ENCODE measurements around the gene WDR75.

The WDR75 gene

DNA sequence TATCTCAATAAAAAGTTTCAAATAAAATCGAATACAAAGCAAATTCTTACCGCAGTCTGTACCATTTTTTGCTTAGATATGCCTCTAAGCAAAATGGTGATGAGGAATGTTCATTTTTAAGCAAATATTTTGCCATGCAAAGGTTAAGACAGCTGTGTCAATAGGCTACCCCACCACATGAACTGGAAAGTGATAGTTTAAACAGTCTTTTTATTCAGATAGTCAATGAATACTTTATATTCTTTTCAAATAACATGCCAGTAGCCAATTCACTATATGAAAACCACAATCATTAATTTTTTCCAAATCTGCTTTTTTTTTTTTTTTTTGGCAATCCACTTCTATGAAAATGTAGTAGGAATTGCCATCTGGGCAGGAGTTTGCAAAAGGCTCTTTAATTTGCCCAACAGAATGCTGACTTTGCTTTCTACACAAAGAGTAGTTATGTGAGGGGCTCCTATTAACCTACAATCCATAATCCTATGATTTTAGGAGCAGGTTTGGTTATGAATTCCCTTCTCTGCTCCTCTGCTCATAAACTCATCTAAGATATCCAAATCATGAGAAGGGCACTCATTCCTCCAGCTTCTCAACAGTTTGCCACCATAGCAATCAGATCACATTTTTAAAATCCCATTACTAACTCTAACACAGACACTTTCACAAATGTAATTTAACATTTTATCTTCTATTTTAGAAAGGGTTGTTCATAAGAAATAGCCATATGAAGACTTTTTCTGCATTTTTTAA, 70.1 kb downstream of the WDR75 start:
- no peak overlapping the region for H3K4me3 ChIP-seq (IDR thresholded peaks at IDR 0.05; ENCODE audit: insufficient read depth, low read depth, low read length)
- H3K79me2 ChIP-seq (ENCODE audit: insufficient read depth, low read depth), result no peaks in the 10 kb centered on the region
- no peak overlapping the region for H2AFZ ChIP-seq (ENCODE audit: low read depth)
- H3K27ac ChIP-seq, result no peak overlapping the region
- H3K27me3 ChIP-seq (ENCODE audit: insufficient read depth, low read depth), result no peaks in the 10 kb centered on the region
- TF ChIP-seq, protein P1, sequence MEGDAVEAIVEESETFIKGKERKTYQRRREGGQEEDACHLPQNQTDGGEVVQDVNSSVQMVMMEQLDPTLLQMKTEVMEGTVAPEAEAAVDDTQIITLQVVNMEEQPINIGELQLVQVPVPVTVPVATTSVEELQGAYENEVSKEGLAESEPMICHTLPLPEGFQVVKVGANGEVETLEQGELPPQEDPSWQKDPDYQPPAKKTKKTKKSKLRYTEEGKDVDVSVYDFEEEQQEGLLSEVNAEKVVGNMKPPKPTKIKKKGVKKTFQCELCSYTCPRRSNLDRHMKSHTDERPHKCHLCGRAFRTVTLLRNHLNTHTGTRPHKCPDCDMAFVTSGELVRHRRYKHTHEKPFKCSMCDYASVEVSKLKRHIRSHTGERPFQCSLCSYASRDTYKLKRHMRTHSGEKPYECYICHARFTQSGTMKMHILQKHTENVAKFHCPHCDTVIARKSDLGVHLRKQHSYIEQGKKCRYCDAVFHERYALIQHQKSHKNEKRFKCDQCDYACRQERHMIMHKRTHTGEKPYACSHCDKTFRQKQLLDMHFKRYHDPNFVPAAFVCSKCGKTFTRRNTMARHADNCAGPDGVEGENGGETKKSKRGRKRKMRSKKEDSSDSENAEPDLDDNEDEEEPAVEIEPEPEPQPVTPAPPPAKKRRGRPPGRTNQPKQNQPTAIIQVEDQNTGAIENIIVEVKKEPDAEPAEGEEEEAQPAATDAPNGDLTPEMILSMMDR (conservative IDR thresholded peaks at IDR 0.05; ENCODE audit: low read depth, low read length), result no peak
- H3K36me3 ChIP-seq (ENCODE audit: insufficient read depth), result no peaks in the 10 kb centered on the region
- H4K20me1 ChIP-seq (ENCODE audit: insufficient read depth), result no peaks in the 10 kb centered on the region
- no peak overlapping the region for H3K4me2 ChIP-seq
- H3K4me1 ChIP-seq (ENCODE audit: low read depth, poor library complexity, severe bottlenecking), result no peaks in the 10 kb centered on the region
- H3K9ac ChIP-seq, result no peak overlapping the region

DNA sequence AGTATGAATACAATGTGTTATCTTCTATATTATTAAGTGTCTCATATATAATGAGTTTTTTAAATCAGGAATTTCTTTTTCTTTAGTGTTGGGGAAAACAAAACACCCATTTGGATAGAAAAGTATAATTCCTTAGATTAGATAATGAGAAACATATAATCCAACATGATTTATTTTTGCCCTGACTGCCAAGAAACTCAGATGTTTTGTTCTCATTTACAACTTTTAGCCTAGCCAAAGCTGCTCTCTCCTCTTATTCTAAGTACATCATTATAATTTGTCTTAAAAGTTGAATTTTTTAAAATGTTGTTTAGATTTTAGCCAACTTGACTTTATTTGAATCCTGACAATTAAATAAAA, 70.7 kb downstream of the WDR75 start:
- no peak overlapping the region for H3K9ac ChIP-seq
- no peaks in the 10 kb centered on the region for H3K4me1 ChIP-seq (ENCODE audit: low read depth, poor library complexity, severe bottlenecking)
- H3K27me3 ChIP-seq (ENCODE audit: insufficient read depth, low read depth), result no peaks in the 10 kb centered on the region
- no peaks in the 10 kb centered on the region for H3K79me2 ChIP-seq (ENCODE audit: insufficient read depth, low read depth)
- H4K20me1 ChIP-seq (ENCODE audit: insufficient read depth), result no peaks in the 10 kb centered on the region
- H2AFZ ChIP-seq (ENCODE audit: low read depth), result no peak overlapping the region
- H3K4me2 ChIP-seq, result no peak overlapping the region
- TF ChIP-seq, protein P1 (conservative IDR thresholded peaks at IDR 0.05; ENCODE audit: low read depth, low read length), result no peak
- no peak overlapping the region for H3K27ac ChIP-seq
- H3K36me3 ChIP-seq (ENCODE audit: insufficient read depth), result no peaks in the 10 kb centered on the region
- H3K4me3 ChIP-seq (IDR thresholded peaks at IDR 0.05; ENCODE audit: insufficient read depth, low read depth, low read length), result no peak overlapping the region

DNA sequence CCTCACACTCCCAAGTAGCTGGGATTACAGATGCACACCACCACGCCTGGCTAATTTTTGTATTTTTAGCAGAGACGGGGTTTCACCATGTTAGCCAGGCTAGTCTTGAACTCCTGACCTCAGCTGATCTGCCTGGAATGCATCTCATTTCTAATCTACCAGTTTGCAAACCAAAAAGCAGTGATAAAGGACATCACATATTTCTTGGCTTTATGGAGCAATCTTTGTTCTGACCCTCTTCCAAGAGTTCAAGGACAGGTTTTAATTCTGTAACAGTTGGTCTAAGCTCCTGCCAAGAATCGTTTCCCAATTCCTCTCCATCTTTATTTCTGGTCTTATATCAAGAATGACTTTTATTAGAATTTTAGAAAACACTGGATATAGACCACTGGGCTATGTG, 71.6 kb downstream of the WDR75 start:
- no peaks in the 10 kb centered on the region for H3K36me3 ChIP-seq (ENCODE audit: insufficient read depth)
- no peaks in the 10 kb centered on the region for H4K20me1 ChIP-seq (ENCODE audit: insufficient read depth)
- no peak overlapping the region for H3K27ac ChIP-seq
- H3K79me2 ChIP-seq (ENCODE audit: insufficient read depth, low read depth), result no peaks in the 10 kb centered on the region
- H3K4me2 ChIP-seq, result no peak overlapping the region
- no peaks in the 10 kb centered on the region for H3K4me1 ChIP-seq (ENCODE audit: low read depth, poor library complexity, severe bottlenecking)
- no peaks in the 10 kb centered on the region for H3K27me3 ChIP-seq (ENCODE audit: insufficient read depth, low read depth)
- no peak overlapping the region for H3K4me3 ChIP-seq (IDR thresholded peaks at IDR 0.05; ENCODE audit: insufficient read depth, low read depth, low read length)
- TF ChIP-seq, protein P1 (conservative IDR thresholded peaks at IDR 0.05; ENCODE audit: low read depth, low read length), result no peak
- H3K9ac ChIP-seq, result no peak overlapping the region
- no peak overlapping the region for H2AFZ ChIP-seq (ENCODE audit: low read depth)

DNA sequence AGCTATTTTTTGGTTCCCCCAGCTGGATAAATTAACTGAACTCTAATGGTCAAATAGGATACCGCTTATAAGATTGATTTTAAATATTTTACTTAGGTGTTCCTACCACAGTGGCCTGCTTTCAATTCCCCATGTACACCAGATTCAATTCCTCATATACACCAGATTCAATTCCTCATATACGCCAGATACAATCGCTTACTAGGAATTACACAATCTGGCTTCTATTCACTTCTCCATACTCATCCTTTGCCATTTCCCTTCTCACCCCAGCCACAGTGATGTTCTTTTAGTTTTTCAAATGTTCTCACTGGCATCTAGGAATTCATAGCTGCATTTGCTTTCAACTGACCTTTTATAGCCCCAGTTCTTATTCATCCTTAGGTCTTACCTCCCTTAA, 72.8 kb downstream of the WDR75 start:
- TF ChIP-seq, protein P1 (conservative IDR thresholded peaks at IDR 0.05; ENCODE audit: low read depth, low read length), result no peak
- no peaks in the 10 kb centered on the region for H3K4me1 ChIP-seq (ENCODE audit: low read depth, poor library complexity, severe bottlenecking)
- no peaks in the 10 kb centered on the region for H3K27me3 ChIP-seq (ENCODE audit: insufficient read depth, low read depth)
- H3K4me2 ChIP-seq, result no peak overlapping the region
- no peak overlapping the region for H3K9ac ChIP-seq
- no peak overlapping the region for H2AFZ ChIP-seq (ENCODE audit: low read depth)
- no peaks in the 10 kb centered on the region for H3K36me3 ChIP-seq (ENCODE audit: insufficient read depth)
- H4K20me1 ChIP-seq (ENCODE audit: insufficient read depth), result no peaks in the 10 kb centered on the region
- H3K79me2 ChIP-seq (ENCODE audit: insufficient read depth, low read depth), result no peaks in the 10 kb centered on the region
- H3K27ac ChIP-seq, result no peak overlapping the region
- H3K4me3 ChIP-seq (IDR thresholded peaks at IDR 0.05; ENCODE audit: insufficient read depth, low read depth, low read length), result no peak overlapping the region
